ENCODE data around the gene BCORL1.
A peak's percentile ranks its signal among the peaks of the same experiment; 100 is the strongest.

GRCh38 chrX:130079824-130080406, 97.5 kb downstream of the BCORL1 start:
- TF ChIP-seq, protein P1, sequence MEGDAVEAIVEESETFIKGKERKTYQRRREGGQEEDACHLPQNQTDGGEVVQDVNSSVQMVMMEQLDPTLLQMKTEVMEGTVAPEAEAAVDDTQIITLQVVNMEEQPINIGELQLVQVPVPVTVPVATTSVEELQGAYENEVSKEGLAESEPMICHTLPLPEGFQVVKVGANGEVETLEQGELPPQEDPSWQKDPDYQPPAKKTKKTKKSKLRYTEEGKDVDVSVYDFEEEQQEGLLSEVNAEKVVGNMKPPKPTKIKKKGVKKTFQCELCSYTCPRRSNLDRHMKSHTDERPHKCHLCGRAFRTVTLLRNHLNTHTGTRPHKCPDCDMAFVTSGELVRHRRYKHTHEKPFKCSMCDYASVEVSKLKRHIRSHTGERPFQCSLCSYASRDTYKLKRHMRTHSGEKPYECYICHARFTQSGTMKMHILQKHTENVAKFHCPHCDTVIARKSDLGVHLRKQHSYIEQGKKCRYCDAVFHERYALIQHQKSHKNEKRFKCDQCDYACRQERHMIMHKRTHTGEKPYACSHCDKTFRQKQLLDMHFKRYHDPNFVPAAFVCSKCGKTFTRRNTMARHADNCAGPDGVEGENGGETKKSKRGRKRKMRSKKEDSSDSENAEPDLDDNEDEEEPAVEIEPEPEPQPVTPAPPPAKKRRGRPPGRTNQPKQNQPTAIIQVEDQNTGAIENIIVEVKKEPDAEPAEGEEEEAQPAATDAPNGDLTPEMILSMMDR (conservative IDR thresholded peaks at IDR 0.05; ENCODE audit: low read length) = peak; percentile 83
- no peak for TF ChIP-seq EZH2phosphoT487 (IDR thresholded peaks at IDR 0.05; ENCODE audit: borderline replicate concordance, low read depth, low read length)

Measured in OCI-LY7 (cell line).